Endothelial cell (in vitro differentiated cells): Measurements from ENCODE around the gene PHACTR1. TPM values are rescaled to one million over a fixed set of nuclear protein-coding genes. Genes with fewer than 3 reads are reported as not detected.

Experiments
- DNase-seq: peaks from one replicate; pipeline ENCODE4 v3.0.0; 2021; ENCODE audit warnings: low spot score
- H3K27ac Mint-ChIP-seq: one replicate; pipeline ENCODE4 v1.8.0; 2021; ENCODE audit warnings: mixed read lengths, inconsistent platforms; ENCODE audit not compliant: unreplicated experiment
- H3K27me3 Mint-ChIP-seq: one replicate; pipeline ENCODE4 v1.8.0; 2021; ENCODE audit warnings: mild to moderate bottlenecking, moderate library complexity, mixed read lengths, inconsistent platforms; ENCODE audit not compliant: unreplicated experiment
- H3K36me3 Mint-ChIP-seq: one replicate; pipeline ENCODE4 v1.8.0; 2021; ENCODE audit warnings: mild to moderate bottlenecking, low read depth, mixed read lengths, inconsistent platforms; ENCODE audit not compliant: unreplicated experiment
- H3K4me1 Mint-ChIP-seq: one replicate; pipeline ENCODE4 v1.8.0; 2021; ENCODE audit warnings: mild to moderate bottlenecking, mixed read lengths, inconsistent platforms; ENCODE audit not compliant: unreplicated experiment
- H3K4me3 Mint-ChIP-seq: one replicate; pipeline ENCODE4 v1.8.0; 2021; ENCODE audit warnings: mild to moderate bottlenecking, mixed read lengths, inconsistent platforms; ENCODE audit not compliant: unreplicated experiment
- H3K9me3 Mint-ChIP-seq: one replicate; pipeline ENCODE4 v1.8.0; 2021; ENCODE audit warnings: mixed read lengths, inconsistent platforms; ENCODE audit not compliant: unreplicated experiment
- total RNA-seq: library from RNA; stranded (reverse); fragmentation: NEBNext Ultra II Directional; extraction: Animal tissue kit (Norgen Biotek cat#: 25700); gene quantifications from one replicate; pipeline ENCODE4 v1.2.1, GENCODE V29; 2021; ENCODE audit not compliant: unreplicated experiment
- TF ChIP-seq, protein P1 (sequence below): fragments of 200-600 bp; sonication (generic); IDR thresholded peaks from one replicate; pipeline ENCODE4 v1.5.0; 2021; ENCODE audit warnings: antibody characterized with exemption; ENCODE audit not compliant: unreplicated experiment

The PHACTR1 gene
- total RNA-seq, 1 donor from 2014 or later, result 39.9 TPM

DNA sequence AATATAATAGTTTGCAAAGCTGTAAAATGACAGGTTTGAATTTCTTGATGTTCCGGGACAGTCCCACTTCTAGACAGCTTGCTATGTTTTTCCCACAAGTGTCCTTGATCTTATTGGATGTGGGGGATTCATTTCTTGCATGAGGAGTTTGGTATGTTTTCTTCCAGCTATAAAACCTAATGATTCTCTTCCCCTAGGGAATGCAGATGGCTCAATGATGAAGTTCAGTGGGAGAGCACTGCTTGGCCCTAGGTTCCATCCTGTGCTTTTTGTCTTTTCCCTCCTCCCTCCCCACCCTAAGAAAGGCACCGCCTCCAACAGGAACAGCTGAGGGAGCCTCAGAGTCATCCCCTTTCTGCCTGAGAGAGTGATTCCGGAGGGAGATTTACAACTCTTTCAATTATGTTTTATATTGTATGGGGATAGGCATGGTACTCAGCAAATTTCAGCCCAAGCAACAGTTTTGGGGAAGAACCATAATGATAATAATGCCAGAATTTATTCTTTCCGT lies 149.2 kb downstream of the PHACTR1 start:
- H3K27ac Mint-ChIP-seq, result no peak overlapping the region
- no peaks in the 10 kb centered on the region for H3K27me3 Mint-ChIP-seq
- no peak for DNase-seq
- TF ChIP-seq, protein P1, sequence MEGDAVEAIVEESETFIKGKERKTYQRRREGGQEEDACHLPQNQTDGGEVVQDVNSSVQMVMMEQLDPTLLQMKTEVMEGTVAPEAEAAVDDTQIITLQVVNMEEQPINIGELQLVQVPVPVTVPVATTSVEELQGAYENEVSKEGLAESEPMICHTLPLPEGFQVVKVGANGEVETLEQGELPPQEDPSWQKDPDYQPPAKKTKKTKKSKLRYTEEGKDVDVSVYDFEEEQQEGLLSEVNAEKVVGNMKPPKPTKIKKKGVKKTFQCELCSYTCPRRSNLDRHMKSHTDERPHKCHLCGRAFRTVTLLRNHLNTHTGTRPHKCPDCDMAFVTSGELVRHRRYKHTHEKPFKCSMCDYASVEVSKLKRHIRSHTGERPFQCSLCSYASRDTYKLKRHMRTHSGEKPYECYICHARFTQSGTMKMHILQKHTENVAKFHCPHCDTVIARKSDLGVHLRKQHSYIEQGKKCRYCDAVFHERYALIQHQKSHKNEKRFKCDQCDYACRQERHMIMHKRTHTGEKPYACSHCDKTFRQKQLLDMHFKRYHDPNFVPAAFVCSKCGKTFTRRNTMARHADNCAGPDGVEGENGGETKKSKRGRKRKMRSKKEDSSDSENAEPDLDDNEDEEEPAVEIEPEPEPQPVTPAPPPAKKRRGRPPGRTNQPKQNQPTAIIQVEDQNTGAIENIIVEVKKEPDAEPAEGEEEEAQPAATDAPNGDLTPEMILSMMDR, result no peak
- H3K4me3 Mint-ChIP-seq, result no peak overlapping the region
- peaks cover 5% of the 10 kb centered on the region for H3K4me1 Mint-ChIP-seq
- H3K36me3 Mint-ChIP-seq, result no peaks in the 10 kb centered on the region
- no peaks in the 10 kb centered on the region for H3K9me3 Mint-ChIP-seq

DNA sequence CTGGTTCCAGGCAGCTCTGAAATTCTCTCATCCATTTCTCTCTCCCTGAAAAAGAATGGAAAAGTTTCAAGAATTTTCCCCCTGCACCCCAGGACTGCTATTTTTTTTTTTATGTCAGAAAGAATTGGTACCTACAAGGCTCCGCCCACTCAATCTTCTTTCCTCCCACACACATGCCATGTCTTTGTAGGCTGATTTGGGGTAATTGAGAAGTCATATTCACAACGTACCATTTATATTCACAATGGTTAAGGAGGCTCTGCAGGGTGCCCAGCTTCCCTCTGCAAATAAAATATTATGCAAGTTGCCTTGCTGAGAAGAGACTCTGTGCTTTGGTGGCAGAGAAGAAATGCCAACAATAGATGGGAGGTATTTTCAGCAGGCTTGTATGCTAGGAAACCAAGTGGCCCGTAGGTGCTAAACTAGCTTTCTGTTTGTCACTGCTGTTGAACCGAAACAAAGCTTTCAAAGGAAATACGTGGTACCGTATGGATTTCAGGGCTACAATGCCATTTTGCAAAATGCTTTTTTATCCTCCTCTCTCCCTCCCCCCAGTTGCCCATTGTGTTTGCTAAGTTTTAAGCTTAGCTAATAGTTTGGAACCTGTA lies 150.0 kb downstream of the PHACTR1 start:
- DNase-seq, result no peak
- TF ChIP-seq, protein P1, result no peak
- Mint-ChIP-seq H3K4me3 (no peak overlapping the region), H3K9me3 (no peaks in the 10 kb centered on the region), H3K27ac (no peak overlapping the region), H3K27me3 (no peaks in the 10 kb centered on the region), H3K4me1 (peaks cover 5% of the 10 kb centered on the region), H3K36me3 (no peaks in the 10 kb centered on the region)

DNA sequence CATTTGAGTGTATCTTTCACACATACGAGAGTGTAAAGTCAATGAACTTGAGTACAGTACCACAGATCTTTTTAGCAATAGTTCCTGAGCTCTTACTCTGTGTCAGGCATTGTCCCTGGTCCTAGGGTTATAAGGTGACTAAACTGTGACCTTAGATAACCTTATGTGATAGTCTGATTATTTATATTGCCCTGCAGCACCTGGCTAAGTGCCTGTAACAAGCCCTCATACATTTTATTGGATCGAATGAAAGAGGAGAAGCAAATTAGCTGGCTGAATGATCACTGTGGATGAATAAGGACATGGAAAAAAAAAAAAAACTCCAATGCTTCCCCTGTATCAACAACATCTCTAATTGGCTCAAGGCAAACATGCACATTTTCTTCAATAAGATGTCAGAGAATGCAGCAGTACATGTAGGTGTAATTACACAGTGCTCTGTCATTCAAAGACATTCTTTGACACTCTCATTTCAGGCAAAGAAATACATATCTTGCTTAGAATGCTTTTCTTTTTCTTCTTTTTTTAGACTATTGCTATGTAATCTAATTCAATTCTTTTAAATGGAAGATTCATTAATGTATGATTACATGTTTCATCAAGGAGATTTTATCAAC lies 153.4 kb downstream of the PHACTR1 start:
- DNase-seq, result no peak
- no peak overlapping the region for H3K4me3 Mint-ChIP-seq
- H3K9me3 Mint-ChIP-seq, result no peaks in the 10 kb centered on the region
- TF ChIP-seq, protein P1, result no peak
- peaks cover 4% of the 10 kb centered on the region for H3K4me1 Mint-ChIP-seq
- no peaks in the 10 kb centered on the region for H3K27me3 Mint-ChIP-seq
- H3K36me3 Mint-ChIP-seq, result no peaks in the 10 kb centered on the region
- H3K27ac Mint-ChIP-seq, result no peak overlapping the region

DNA sequence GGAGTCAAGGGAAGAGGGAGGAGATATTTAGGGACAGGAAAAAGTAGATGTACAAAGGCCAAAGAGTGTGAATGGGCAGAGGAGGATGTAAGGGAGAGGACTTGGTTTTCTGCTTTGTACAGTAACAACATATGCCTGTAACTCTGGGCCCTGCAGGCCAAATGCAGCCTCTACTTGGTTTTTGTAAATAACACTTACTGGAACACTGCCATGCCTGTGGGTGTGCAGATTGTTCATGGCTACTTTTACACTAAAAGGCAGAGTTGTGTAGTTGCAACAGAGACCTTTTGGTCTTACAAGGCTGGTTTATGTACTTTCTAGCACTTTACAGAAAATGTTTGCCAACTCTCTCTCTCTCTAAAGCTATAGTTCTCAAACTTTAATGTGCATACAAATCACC lies 157.1 kb downstream of the PHACTR1 start:
- TF ChIP-seq, protein P1, result no peak
- peaks cover 4% of the 10 kb centered on the region for H3K4me1 Mint-ChIP-seq
- H3K27ac Mint-ChIP-seq, result no peak overlapping the region
- H3K36me3 Mint-ChIP-seq, result no peaks in the 10 kb centered on the region
- no peaks in the 10 kb centered on the region for H3K9me3 Mint-ChIP-seq
- DNase-seq, result no peak
- no peak overlapping the region for H3K4me3 Mint-ChIP-seq
- no peaks in the 10 kb centered on the region for H3K27me3 Mint-ChIP-seq

DNA sequence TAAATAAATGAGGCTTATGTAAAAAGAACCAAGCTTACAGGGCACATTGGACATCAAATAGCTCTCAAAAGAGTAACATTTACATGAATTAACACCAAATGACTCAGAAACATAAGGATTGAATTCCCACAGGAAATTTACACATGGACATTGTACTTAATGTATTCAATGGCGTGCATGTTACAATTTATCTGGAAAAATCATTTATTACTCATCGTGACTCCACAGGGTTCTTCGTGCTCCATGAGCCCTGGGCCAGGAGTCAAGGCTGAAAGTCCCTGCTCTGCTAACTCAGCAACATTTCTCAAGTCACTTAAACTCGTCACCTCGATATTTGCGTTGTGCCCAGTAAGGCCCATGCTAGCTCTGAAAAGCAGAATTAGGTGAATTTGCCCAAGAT lies 158.5 kb downstream of the PHACTR1 start:
- Mint-ChIP-seq H3K9me3 (no peaks in the 10 kb centered on the region), H3K36me3 (no peaks in the 10 kb centered on the region), H3K4me1 (peaks cover 4% of the 10 kb centered on the region), H3K4me3 (no peak overlapping the region), H3K27ac (no peak overlapping the region), H3K27me3 (no peaks in the 10 kb centered on the region)
- TF ChIP-seq, protein P1, result no peak
- no peak for DNase-seq
